GM12891 (cell line): ENCODE data around the gene CCDC88C.

Source experiments
- POLR2AphosphoS5 ChIP-seq: IDR thresholded peaks from 2 replicates; pipeline ENCODE4 v1.6.1; 2011; ENCODE audit warnings: low read depth, low read length, control low read depth
- POU2F2 ChIP-seq: IDR thresholded peaks from 2 replicates; pipeline ENCODE4 v1.6.1; 2011; ENCODE audit warnings: low read depth, mild to moderate bottlenecking, control low read depth, low read length, moderate library complexity
- SPI1 ChIP-seq: IDR thresholded peaks from 2 replicates; pipeline ENCODE4 v1.6.1; 2011; ENCODE audit warnings: low read depth, low read length, control low read depth

DNA sequence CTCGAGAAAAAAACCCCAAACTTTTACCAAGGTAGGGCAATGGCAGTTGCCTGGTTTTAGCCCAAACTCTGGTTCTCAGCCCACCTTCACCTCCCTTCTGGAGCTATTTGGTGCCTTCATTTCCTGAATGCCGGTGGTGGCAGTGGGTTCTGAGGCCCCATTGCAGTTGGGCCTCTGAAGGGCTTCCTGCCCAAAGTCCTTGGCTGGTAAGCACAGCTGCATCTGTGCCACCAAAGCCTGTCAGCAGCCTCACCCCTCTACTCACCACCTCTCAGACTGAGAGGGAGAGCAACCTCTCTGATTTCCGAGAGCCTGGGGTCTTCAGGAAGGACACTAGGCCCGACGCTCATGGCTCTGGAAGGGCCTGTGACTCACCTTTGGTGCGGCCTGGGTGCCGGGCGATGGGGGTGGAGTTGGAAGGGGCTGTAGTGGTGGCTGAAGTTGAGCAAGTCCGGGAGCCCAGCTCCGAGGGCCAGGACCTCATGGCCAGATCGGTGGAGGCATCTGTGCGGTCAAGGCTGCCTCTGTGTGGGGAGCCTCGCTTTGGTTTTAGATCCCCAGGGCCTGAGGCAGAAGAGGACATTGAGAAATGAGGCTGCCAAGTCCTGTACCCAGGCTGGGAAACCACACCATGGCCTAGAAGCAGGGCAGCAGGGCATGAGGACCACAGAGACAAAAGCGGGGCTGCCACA, 134.5 kb downstream of the CCDC88C start:
- TF ChIP-seq POLR2AphosphoS5: no peak
- TF ChIP-seq SPI1: no peak
- no peak for TF ChIP-seq POU2F2
